C4-2B (cell line): Measurements from ENCODE around the gene CCDC171.
"Not testable (repeated sequence)": the region's sequence is repeated elsewhere in the genome, so short reads cannot be mapped to it uniquely, and the experiment has no call there.

Experiments
- H3K27ac ChIP-seq: fragments of 450-650 bp; 2 replicates; pipeline ENCODE4 v1.5.1; 2017
- CTCF ChIP-seq: fragments of 450-650 bp; conservative IDR thresholded peaks from 2 replicates; pipeline ENCODE4 v1.5.1; 2017; ENCODE audit warnings: mild to moderate bottlenecking
- ZFX ChIP-seq: fragments of 450-650 bp; IDR thresholded peaks from 2 replicates; pipeline ENCODE4 v1.6.1; 2017

The CCDC171 gene

DNA sequence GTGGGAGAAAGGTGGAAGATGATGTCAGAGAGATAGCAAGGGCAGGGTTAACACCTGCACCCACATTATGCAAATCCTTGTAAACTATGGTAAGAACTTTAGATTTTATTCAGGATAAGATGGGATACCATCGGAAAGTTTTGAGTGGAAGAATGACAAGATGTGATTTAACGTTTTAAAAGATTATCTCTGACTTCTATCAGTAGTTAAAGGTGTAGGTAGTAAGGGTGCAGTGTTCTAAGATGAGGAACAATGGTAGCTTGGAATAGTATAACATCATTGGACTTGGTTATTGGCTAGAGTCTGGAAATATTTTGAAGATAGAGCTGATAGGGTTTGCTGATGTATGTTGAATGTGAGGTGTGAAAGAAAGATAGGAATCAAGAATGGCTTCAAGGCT lies 211.3 kb downstream of the CCDC171 start:
- no peak for TF ChIP-seq ZFX
- no peak overlapping the region for H3K27ac ChIP-seq

GRCh38 chr9:15769547-15769946 lies 216.7 kb downstream of the CCDC171 start:
- H3K27ac ChIP-seq: no peak overlapping the region
- TF ChIP-seq ZFX: no peak
- TF ChIP-seq CTCF: no peak

GRCh38 chr9:15778861-15779260 lies 226.0 kb downstream of the CCDC171 start:
- H3K27ac ChIP-seq: no peak overlapping the region
- TF ChIP-seq CTCF (no peak), ZFX (no peak)

DNA sequence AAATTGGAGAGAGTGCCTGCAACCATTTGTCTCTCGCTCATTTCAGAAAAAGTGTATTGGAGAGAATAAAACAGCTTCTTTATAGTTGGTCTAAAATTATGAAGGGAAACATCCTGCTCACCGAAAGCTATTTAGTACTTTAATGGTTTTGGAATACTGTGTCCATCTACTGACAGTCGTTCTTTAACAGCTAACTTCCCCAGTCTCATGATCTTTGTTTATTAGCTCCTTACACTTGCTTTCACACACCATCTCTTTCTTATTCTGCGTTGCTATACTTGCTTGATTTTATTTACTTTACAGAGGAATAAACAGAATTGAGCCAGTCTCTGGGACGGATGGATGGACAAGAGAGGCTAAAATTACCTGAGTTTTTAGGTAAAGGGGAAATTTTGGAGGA lies 229.3 kb downstream of the CCDC171 start:
- no peak for TF ChIP-seq ZFX
- no peak for TF ChIP-seq CTCF
- H3K27ac ChIP-seq: no peak overlapping the region

DNA sequence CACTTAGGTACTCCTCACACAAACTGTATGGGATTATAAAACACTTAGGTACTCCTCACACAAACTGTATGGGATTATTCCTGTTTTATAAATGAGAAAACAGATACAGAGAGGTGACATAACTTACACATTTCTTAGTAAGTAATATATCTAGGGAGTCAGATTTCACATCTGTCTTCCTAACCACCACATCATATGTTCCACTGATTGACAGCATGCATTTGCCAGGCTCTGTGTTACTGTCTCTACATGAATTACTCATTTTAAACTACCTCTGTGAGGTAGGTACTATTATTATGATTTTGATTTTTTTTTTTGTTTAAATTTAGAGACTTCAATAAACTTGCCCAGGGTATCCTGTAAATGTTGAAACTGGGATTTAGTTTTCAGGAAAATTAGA lies 232.7 kb downstream of the CCDC171 start:
- no peak overlapping the region for H3K27ac ChIP-seq
- TF ChIP-seq CTCF (no peak), ZFX (no peak)

DNA sequence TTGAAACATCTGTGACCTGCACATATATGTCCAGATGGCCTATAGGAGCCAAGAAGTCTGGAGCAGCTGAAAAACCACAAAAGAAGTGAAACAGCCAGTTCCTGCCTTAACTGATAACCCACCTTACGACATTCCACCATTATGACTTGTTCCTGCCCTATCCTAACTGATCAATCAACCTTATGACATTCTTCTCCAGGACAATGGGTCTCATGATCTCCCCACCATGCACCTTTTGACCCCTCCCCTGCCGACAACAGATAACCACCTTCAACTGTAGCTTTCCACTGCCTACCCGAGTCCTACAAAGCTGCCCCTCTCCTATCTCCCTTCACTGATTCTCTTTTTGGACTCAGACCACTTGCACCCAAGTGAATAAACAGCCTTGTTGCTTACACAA lies 233.8 kb downstream of the CCDC171 start:
- no peak overlapping the region for H3K27ac ChIP-seq
- TF ChIP-seq ZFX: no peak
- TF ChIP-seq CTCF: no peak

- not testable (repeated sequence) for H3K27ac ChIP-seq
Measured at GRCh38 chr9:15810219-15810899, 257.5 kb downstream of the CCDC171 start.

DNA sequence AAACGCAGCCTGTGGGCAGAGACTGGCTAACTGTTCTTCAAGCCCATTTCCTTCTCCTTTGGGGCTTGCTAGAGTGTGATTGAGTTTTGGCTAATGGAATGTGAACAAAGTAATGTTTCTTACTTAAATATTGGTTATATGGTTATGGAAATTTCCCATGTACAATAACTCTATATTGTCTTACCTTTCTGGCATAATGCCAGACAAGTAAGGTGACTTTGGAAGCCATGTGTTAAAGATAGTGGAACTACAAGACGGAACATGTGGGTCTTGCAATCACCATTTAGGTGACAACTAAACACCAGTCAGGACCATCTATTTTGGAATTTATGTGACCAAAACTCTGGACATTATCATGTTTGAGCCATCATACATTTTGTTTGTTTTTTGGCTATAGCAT lies 260.2 kb downstream of the CCDC171 start:
- no peak for TF ChIP-seq CTCF
- no peak for TF ChIP-seq ZFX
- H3K27ac ChIP-seq: no peak overlapping the region
